CD4-positive, alpha-beta T cell (primary cell): ENCODE results near the gene RAB31. TPM values are rescaled to one million over a fixed set of nuclear protein-coding genes. Genes with fewer than 3 reads are reported as not detected.
"Not testable (repeated sequence)": the region's sequence is repeated elsewhere in the genome, so short reads cannot be mapped to it uniquely, and the experiment has no call there.

Experiments used
- ATAC-seq: fragments of 200-7000 bp; cut with Tn5 transposase; one replicate; pipeline ENCODE4 v1.10.0; 2022; ENCODE audit warnings: mild to moderate bottlenecking; ENCODE audit not compliant: poor library complexity
- CTCF ChIA-PET: fragments of 350-600 bp; sonication (Branson Sonifier 250); formaldehyde crosslinking; loops from one replicate; lab custom pipeline; 2021; ENCODE audit warnings: antibody characterized with exemption, inconsistent platforms; lab: Charles Lee
- POLR2A ChIA-PET: fragments of 350-600 bp; sonication (Branson Sonifier 250); formaldehyde crosslinking; loops from one replicate; lab custom pipeline; 2021; ENCODE audit warnings: antibody characterized with exemption, inconsistent platforms; lab: Charles Lee
- DNase-seq, 14 experiments: peaks; one replicate each; pipeline ENCODE4 v3.0.0-alpha.2; 2013 to 2020; ENCODE audit warnings: mixed read lengths in 2 of 14
- H3K27ac ChIP-seq, 2 donors: one replicate each; pipeline versions ENCODE4 v1.5.1 to v1.7.0; 2013; ENCODE audit warnings: low read length in 2 of 2, low read depth in 1 of 2, mild to moderate bottlenecking in 1 of 2
- H3K27me3 ChIP-seq, 2 experiments: 1 replicate in 1 of 2; 2 replicates in 1 of 2; pipeline versions ENCODE4 v1.6.1 to v1.7.0; 2013; ENCODE audit warnings: low read length in 2 of 2, control low read depth in 1 of 2, mild to moderate bottlenecking in 1 of 2, moderate library complexity in 1 of 2; ENCODE audit not compliant: insufficient read depth in 2 of 2, control insufficient read depth in 1 of 2
- H3K36me3 ChIP-seq: one replicate; pipeline ENCODE4 v1.6.1; 2013; ENCODE audit warnings: low read length, control low read depth; ENCODE audit not compliant: insufficient read depth
- H3K4me1 ChIP-seq: one replicate; pipeline ENCODE4 v1.6.1; 2013; ENCODE audit warnings: low read length, control low read depth; ENCODE audit not compliant: insufficient read depth
- H3K4me3 ChIP-seq: one replicate; pipeline ENCODE4 v1.5.1; 2013; ENCODE audit warnings: mild to moderate bottlenecking, low read length, moderate library complexity
- H3K9me3 ChIP-seq, 2 experiments: 1 replicate in 1 of 2; 2 replicates in 1 of 2; pipeline versions ENCODE4 v1.6.1 to v1.7.0; 2013; ENCODE audit warnings: low read length in 2 of 2, mild to moderate bottlenecking in 2 of 2, control low read depth in 1 of 2, moderate library complexity in 1 of 2; ENCODE audit not compliant: control insufficient read depth in 1 of 2, insufficient read depth in 1 of 2
- H3K27ac Mint-ChIP-seq: one replicate; pipeline ENCODE4 v1.8.0; 2020; ENCODE audit warnings: mixed read lengths
- H3K27me3 Mint-ChIP-seq: one replicate; pipeline ENCODE4 v1.8.0; 2021; ENCODE audit warnings: mixed read lengths
- H3K36me3 Mint-ChIP-seq: one replicate; pipeline ENCODE4 v1.8.0; 2021; ENCODE audit warnings: low read depth, mixed read lengths
- H3K4me1 Mint-ChIP-seq: one replicate; pipeline ENCODE4 v1.8.0; 2021; ENCODE audit warnings: low read depth, mixed read lengths
- H3K4me3 Mint-ChIP-seq: one replicate; pipeline ENCODE4 v1.8.0; 2020; ENCODE audit warnings: mild to moderate bottlenecking, mixed read lengths
- H3K9me3 Mint-ChIP-seq: one replicate; pipeline ENCODE4 v1.8.0; 2020; ENCODE audit warnings: mixed read lengths
- intact Hi-C, 2 experiments: fragments of 100-400 bp; cut with DNase I in 1 of 2; cut with micrococcal nuclease in 1 of 2; formaldehyde crosslinking; loops; one replicate each; pipeline versions ENCODE4 v1.15.1 to v1.9.0; 2023 to 2025; cut with DNase I, micrococcal nuclease
- total RNA-seq, 174 experiments: library from RNA in 2 of 174; stranded (reverse) in 2 of 174; gene quantifications; one replicate each; pipeline ENCODE4 v1.2.3 and lab custom pipeline; 2021 to 2026
- TF ChIP-seq, protein P1 (sequence below): fragments of 200-600 bp; IDR thresholded peaks from one replicate; pipeline ENCODE4 v1.8.0; 2022; ENCODE audit warnings: antibody characterized with exemption, mild to moderate bottlenecking

RAB31 gene
- total RNA-seq, 2 experiments from 2014 or later = 1.1 to 1.3 TPM

DNA sequence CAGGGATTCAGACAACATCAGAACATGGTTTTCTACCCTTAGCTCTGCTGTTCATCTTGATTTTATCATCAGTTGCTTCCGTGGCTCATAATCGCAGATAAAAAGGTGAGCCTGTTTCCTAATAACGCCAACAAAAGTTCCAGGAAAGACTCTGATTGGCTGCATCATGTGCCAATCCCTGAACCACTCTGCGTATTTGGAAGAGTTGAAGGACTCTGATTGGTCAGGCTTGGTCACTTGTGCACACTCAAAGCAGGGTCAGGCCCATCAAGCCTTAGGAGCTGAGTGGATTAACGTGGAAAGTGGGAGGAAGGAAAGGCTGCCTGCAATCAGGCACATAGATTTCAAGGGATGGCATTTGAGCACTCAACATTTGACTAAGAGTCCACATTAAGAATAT is 189.0 kb downstream of the RAB31 start:
- no peaks in the 10 kb centered on the region for H3K27me3 Mint-ChIP-seq
- H3K36me3 Mint-ChIP-seq = no peaks in the 10 kb centered on the region
- ChIA-PET CTCF (no interaction called here), POLR2A (no interaction called here)
- Histone ChIP-seq H3K9me3 (no peaks in the 10 kb centered on the region), H3K36me3 (no peaks in the 10 kb centered on the region), H3K4me1 (no peaks in the 10 kb centered on the region), H3K27me3 (no peaks in the 10 kb centered on the region), H3K4me3 (no peak overlapping the region), H3K27ac (no peak overlapping the region)
- H3K27ac Mint-ChIP-seq = no peak overlapping the region
- ATAC-seq = no peak
- intact Hi-C loops = no loop called here
- no peak for DNase-seq
- H3K4me3 Mint-ChIP-seq = no peak overlapping the region
- TF ChIP-seq, protein P1, sequence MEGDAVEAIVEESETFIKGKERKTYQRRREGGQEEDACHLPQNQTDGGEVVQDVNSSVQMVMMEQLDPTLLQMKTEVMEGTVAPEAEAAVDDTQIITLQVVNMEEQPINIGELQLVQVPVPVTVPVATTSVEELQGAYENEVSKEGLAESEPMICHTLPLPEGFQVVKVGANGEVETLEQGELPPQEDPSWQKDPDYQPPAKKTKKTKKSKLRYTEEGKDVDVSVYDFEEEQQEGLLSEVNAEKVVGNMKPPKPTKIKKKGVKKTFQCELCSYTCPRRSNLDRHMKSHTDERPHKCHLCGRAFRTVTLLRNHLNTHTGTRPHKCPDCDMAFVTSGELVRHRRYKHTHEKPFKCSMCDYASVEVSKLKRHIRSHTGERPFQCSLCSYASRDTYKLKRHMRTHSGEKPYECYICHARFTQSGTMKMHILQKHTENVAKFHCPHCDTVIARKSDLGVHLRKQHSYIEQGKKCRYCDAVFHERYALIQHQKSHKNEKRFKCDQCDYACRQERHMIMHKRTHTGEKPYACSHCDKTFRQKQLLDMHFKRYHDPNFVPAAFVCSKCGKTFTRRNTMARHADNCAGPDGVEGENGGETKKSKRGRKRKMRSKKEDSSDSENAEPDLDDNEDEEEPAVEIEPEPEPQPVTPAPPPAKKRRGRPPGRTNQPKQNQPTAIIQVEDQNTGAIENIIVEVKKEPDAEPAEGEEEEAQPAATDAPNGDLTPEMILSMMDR = no peak
- H3K9me3 Mint-ChIP-seq = no peaks in the 10 kb centered on the region
- no peaks in the 10 kb centered on the region for H3K4me1 Mint-ChIP-seq

DNA sequence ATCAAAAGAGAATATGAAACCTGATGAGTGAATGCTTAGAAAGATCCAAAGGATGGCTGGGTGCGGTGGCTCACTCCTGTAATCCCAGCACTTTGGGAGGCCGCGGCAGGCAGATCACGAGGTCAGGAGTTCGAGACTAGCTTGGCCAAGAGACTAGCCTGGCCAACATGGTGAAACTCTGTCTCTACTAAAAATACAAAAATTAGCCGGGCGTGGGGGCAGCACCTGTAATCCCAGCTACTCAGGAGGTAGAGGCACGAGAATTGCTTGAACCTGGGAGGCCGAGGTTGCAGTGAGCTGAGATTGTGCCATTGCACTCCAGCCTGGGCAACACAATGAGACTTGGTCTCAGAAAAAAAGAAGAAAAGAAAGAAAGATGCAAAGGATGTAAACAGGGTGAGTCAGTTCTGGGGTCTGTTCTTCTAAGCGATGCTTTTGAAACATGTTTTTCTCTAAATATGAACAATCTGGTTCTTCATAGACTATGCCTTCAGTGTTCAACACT is 189.7 kb downstream of the RAB31 start:
- ATAC-seq, H3K4me3 Mint-ChIP-seq, H3K4me3 ChIP-seq, DNase-seq, CTCF ChIA-PET, intact Hi-C loops, H3K27me3 Mint-ChIP-seq, POLR2A ChIA-PET, H3K36me3 Mint-ChIP-seq, H3K27ac ChIP-seq, H3K27ac Mint-ChIP-seq, H3K9me3 ChIP-seq, H3K36me3 ChIP-seq, H3K27me3 ChIP-seq, H3K4me1 Mint-ChIP-seq, H3K9me3 Mint-ChIP-seq, H3K4me1 ChIP-seq: not testable (repeated sequence)

DNA sequence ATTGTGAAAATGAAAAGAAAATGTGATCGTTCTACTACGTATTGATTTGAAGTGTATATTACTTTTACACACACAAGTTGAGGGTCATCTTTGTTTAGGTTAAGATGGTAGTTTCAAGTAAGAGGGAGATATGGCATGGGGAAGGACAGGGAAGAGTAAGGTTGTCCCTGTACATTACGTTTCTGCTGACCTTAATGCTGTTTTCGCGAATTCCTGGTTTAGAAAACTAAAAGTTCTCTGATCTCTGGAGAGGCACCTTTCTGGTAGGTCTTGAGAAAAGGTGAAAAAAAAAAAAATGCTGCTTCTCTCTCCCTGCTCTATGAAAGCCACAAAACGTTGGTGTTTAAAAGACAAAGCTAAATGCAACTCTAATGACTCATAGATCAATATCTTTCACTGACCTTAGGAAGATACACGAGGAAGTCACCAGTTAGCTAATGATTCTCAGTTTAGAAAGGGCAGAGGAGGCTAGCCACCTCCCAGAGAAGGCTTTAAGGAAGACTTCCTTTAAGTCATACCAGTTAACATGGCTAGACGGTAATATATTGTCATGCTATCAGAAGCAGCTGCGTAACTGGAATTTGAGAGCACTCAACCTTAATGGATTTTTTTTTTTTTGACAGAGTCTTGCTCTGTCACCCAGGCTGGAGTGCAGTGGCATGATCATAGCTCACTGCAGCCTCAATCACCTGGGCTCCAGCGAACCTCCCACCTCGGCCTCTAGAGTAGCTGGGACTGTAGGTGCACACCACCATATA is 190.9 kb downstream of the RAB31 start:
- no peaks in the 10 kb centered on the region for H3K4me1 Mint-ChIP-seq
- ATAC-seq (no peak), DNase-seq (no peak)
- ChIA-PET POLR2A (no interaction called here), CTCF (no interaction called here)
- H3K9me3 Mint-ChIP-seq = no peaks in the 10 kb centered on the region
- H3K36me3 Mint-ChIP-seq = no peaks in the 10 kb centered on the region
- H3K4me3 Mint-ChIP-seq = no peak overlapping the region
- Histone ChIP-seq H3K9me3 (no peaks in the 10 kb centered on the region), H3K27me3 (no peaks in the 10 kb centered on the region), H3K4me3 (no peak overlapping the region), H3K4me1 (no peaks in the 10 kb centered on the region), H3K27ac (no peak overlapping the region), H3K36me3 (no peaks in the 10 kb centered on the region)
- TF ChIP-seq, protein P1 = no peak
- H3K27me3 Mint-ChIP-seq = peaks cover 9% of the 10 kb centered on the region
- H3K27ac Mint-ChIP-seq = no peak overlapping the region
- intact Hi-C loops = no loop called here

DNA sequence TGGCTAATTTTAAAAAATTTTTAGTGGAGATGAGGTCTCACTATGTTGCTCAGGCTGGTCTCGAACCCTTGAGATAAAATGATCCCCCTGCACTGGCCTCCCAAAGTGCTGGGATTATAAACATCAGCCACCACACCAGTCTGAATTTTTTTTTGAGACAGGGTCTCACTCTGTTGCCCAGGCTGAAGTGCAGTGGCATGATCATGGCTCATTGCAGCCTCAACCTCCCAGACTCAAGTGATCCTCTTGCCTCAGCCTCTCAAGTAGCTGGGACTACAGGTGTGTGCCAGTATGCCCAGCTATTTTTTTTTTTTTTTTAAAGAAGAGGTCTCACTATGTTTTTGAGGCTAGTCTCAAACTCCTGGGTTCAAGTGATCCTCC is 191.4 kb downstream of the RAB31 start:
- H3K27ac ChIP-seq, H3K36me3 ChIP-seq, H3K9me3 Mint-ChIP-seq, H3K36me3 Mint-ChIP-seq, H3K27me3 ChIP-seq, H3K9me3 ChIP-seq, H3K4me3 ChIP-seq, H3K27ac Mint-ChIP-seq, ATAC-seq, H3K4me1 ChIP-seq, H3K27me3 Mint-ChIP-seq, POLR2A ChIA-PET, intact Hi-C loops, H3K4me3 Mint-ChIP-seq, CTCF ChIA-PET, H3K4me1 Mint-ChIP-seq, DNase-seq: not testable (repeated sequence)
